Cerebellar cortex (tissue), 1 donor: ENCODE data around the gene MED22.
A peak's percentile ranks its signal among the peaks of the same experiment; 100 is the strongest.

Experiments
- DNase-seq: peaks from one replicate; pipeline ENCODE4 v3.0.0-alpha.2; 2015; ENCODE audit warnings: low spot score

MED22 gene

DNA sequence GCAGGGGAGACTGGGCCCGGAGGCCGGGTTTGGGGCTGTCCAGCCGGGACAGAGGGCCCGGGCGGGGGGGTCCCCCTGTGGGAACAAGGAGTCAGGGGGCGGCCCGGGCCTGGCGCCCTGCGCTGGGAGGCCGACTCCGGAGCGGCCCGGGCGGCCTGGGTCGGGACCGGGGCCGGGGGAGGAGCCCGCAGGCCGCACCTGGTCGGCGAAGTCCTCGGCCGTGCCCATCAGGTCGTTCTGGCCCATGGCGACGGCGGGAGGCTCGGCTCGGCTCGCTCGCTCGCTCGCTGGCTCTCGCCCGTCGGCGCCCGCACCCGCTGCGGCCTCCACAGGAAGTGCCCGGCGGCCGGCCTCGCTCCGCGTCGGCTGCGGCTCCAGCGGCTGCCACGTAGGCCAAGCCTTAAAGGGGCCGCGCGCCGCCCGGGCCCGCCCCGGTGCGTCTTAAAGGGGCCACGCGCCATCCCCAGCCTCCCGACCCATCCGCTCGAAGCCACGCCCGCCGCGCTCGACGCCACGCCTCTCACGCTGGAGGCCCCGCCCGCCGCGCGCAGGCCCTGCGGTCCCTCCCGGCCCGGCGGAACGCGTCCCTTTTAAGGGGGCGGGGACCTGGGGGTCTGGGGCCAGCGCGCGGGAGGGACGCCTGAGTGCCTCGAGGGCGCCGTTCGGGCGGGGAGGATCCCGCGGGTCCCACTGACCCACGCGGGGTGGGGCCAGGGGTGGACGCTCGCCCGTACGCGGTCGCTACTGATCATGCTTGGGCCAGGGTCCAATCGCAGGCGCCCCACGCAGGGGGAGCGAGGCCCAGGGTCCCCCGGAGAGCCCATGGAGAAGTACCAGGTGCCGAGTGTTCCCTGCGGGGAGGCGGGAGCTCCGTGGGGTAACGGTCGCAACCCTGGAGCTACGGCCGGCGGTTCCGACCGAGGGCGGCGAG is 28.1 kb upstream of the MED22 start, which contains the start of the genes STKLD1 and SURF4:
Gene STKLD1, plus strand, starts transcription at position 643 of the 931 bp plus-strand sequence. Its CDS starts 108 bp downstream, at position 751.
Gene SURF4, minus strand, starts transcription at position 337 of the 931 bp plus-strand sequence. Its CDS starts 91 bp downstream, at position 246.
- peak; percentile 94 for DNase-seq

DNA sequence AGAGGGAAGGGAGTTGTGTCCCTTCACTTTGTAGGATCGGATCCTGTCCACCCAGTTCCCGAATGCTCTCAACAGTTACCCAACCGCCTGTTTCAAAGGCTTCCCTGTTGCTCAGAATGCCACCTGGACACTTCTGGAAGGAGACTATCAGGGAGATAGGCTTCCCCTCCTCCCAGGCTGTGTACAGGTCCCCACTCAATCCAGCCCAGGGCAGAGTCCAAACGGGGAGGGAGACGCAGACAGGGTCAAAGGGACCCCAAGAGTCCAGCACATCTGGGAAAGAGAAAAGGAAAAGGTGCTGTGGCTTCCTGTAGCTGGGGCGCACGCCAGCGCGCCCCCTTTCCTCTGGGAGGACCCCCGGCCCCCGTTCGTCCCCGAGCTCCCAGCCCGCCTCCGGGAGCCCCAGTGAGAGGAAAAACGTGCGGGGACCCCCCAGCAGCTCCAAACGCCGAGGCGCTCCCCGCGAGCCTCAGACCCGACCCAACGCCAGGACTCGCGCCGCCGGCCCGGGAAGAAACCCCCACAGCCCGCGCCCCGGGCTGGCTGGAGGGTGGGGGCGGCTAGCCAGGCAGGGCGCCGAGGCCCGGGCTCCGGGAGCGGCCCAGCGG is 27.3 kb upstream of the MED22 start:
- no peak for DNase-seq

DNA sequence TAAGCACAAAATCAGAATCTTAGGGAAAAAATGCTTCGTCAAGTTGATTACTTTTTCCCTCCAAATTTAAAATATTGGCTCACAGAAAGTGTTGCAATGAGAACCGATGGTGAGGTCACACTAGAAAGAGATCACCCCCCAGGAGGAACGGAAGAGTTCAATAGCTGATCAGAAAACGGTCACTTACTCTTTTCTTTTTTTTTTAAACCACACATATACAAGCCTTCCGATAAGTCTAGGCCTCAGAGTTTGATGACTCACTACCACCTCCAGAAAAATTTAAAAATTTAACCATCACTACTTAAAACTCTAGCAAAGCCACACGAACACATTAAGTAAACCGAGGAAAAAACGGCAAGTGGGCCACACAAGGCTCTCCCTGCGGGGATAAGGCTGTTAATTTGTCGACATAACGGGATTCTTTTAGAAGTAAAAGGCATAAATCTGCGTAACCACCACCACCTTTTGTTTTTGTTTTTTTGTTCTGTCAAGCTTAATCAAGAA is 26.7 kb upstream of the MED22 start:
- no peak for DNase-seq

DNA sequence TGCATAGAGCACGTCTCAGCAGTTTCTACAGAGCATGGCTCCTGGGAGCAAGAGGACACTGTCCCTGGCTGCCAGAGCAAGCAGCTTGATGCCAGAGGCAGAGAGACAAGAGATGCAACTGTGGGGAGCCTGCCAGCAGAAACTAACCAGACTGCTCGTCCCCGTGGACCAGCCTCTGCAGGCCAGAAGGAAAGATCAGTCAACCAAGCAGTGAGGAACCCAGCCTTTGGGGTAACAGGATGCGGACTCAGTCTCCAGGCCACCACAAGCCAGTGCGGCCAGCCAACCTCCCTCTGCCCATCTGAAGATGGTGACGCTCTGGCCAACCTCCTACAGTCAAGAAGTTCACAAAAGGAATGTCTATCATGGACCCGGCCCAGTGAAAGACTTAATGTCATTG is 24.2 kb upstream of the MED22 start:
- DNase-seq: no peak

DNA sequence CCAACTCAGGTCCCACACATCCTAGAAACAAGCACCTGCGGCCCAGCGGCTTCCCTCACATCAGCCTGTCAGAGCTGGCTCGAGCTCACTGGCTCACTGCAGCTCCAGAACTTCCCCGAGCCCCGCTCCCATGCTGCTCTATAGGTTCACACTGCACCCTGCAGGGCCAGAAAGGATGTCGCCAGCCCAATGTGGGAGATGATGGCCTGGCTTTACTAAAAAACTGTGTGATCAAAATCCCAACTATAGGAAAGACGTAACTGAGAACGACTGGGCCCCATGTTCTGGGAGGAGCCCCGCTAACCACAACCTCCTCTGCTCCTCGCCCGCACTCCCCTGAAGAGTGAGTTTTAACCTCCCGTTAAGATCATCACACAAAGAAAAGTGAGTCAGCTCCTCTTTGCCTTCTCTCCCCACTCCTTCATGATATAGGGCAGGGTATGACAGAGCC is 23.4 kb upstream of the MED22 start:
- DNase-seq: no peak

DNA sequence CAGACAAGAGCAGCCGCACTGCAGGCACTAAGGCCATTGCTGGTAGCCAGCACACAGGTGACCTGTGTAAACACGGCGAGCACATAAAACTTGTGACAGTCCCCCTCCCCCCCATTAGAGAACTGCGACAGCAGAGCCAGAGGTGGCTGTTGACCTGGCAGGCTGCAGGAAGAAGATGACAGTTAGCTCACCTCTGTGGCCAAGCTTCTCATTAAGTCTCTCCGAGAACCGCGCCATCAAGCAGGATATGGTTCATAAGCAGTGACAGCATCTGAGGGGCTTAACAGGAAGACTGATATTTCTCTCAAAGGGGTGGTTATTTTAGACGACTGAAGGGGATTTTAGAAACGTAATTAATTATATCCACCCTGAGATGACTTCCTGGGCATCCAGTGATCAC is 22.8 kb upstream of the MED22 start:
- DNase-seq: no peak

DNA sequence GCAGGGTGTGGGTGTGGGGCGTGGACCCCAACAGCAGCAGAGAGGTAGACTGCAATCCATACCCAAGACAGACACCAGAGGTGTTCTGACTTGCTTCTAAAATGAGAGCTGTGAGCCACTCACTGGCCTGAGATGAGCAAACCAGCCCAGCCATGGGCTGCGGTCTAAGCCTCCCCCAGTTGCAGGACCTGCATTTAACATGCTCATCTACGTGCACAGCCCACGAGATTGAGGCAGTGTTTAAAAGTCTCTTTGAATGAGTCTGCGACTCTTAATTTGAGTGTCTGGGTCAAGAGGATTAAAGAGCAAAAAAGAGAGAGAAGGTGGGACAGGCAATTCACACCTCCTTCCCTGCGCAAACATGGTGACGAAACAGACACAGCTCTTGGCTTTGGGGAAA is 22.0 kb upstream of the MED22 start:
- no peak for DNase-seq

DNA sequence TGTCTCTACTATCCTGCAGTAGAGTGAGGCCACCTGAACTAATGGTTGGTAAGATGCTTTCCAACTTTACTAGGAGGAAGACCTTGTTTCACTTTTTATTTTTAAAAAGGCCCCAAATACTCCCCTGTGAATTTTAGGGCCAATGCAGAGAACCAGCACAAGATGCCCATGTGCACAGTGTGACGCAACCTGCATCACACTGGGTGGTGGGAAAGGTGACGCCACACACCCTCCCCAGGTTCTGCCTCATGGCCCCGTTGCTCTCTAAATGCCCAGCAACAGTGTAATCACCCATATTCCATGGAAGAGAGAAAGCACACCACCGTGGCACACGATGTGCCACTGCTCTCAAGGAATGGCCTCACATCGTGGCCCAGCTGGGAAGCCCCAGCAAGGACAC is 21.5 kb upstream of the MED22 start:
- DNase-seq: no peak

DNA sequence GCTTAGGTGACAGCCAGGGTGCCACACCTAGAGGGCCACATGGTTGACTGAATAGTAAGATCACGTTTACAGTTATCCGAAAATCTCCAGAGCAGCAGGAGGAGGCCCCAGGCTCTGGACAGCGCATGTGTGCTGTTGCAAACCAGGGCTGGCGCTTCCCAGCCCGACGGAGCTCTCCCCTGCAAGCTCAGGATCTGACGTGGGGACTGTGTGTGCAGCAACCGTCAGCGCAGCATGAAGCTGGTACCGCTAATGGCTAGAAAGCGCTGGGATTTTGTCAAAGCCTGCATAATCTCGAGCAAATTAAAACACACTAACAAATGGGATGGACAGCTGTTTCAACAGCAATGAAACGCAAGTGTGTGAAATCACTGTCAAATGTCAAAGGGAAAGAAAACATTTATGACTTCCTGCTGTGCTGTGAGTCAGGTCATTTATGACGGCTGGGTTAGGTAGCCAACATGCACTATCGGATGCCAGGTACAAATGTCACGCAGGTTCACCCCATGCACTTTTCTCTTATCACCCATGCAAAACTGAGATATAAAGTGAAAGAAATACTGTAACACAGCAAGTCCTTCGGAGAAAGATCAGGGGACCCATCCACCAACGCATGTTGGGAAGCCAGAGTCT is 20.4 kb upstream of the MED22 start:
- DNase-seq: peak; percentile 61

DNA sequence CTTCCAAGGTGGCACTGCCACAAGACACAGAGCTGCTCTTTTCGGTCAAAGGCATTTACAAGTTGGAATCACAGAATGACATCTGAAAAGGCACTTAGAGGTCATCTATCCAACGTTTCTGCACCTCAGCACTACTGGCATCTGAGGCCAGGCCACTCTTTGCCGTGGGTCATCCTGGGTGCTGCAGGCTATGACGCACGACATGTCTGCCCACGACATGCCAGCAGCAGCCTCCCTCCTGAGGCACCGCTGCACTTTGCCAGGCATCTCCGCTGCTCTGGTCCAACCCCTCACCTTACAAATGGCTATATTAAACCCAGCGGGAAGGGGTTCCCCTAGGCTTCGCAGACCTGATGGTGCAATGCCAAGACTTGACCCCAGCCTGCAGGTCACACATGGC is 19.8 kb upstream of the MED22 start:
- DNase-seq: no peak

DNA sequence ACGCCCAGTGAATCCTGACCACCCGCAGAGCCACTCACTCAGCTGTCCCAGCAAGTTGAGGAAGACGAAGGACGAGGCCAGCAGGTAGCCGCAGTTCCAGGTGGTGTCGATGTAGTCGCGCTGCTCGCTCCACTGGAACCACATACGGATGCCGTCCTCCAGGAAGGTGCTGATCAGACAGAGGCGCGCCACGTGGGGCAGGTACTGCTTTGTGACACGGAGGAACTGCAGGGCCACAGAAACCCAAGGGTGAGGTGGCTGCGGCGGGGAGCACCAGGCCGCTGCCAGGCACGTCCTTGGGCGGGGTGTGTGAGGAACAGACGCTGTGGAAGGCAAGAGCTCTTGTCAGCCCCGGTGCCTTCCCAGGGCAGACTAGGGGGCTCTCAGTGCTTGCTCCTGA is 19.3 kb upstream of the MED22 start:
- DNase-seq: no peak

DNA sequence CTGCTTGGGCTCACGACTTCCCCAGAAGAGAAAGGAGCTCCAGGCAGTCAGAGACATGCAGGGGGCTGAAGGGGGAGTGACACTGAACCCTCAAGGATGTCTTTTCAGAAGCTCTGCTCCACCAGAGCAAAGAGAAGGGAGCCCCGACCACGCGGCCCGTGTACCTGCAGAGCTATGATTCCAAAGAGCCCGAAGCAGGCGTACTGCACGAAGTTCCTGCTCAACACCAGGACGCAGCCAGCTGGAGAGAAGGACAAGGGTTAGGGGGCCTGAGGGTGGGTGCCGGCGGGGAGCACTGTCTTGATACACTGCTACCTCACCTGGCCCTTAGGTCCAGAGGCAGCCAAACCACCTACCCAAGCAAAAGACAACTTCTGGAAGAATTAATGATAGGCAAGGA is 18.5 kb upstream of the MED22 start:
- DNase-seq: no peak

DNA sequence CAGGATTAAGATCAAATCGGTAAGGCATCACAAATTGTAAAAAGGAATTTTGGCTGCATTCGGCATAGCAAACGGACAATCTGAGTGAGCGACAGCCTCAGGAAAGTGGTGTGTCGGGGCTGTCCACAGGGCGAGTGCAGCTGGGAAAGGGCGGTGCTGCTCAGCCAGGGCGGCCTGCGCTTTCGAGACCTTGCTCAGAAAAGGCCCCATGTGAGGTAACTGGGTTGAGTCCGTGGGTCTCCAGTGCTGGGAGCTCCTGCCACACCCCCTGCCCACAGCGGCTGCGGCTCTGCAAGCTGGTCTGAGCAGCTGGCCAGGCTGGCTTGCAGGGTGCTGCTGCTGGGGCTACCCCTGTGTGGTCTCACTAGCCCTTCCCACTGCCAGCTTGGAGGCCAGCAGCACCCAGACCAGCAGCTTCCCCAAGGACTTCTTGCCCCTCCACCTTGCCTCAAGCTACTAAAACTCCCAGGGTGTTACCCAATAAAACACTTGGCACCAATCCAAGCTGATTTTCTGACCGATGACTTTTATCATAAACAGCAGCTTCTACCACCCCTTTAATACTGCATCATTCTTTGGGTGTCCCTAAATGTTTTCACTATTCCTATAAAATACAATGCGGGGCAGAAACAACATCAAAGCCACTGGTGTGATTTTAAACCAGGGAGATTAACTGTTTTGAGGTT is 14.6 kb upstream of the MED22 start:
- DNase-seq: no peak

DNA sequence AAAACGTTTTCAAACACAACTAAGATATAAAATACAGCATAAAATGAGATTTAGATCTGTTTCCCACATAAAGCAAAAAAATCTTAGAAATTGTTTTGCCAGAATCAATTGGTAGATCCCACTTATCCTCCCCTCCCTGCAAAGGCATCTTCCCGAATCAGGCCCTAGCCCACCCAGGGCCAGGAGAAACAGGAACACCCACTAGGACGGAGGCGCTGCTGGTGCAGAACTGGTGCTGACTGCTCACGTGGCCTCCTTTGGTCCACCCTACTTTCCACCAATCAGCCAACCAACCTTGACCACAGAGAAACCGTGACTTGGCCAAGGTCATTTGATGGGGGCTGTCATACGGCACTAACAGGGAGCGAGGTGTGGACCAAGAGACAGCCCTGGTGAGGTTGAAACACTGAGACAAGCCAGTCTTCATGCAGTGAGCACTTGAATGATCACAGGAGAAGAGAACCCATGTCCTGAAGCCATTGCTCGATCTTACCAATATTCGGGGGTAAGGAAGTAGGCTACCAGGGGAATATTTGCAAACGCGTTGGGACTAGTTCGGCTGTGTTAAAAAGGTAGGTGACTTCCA is 13.7 kb upstream of the MED22 start:
- no peak for DNase-seq

DNA sequence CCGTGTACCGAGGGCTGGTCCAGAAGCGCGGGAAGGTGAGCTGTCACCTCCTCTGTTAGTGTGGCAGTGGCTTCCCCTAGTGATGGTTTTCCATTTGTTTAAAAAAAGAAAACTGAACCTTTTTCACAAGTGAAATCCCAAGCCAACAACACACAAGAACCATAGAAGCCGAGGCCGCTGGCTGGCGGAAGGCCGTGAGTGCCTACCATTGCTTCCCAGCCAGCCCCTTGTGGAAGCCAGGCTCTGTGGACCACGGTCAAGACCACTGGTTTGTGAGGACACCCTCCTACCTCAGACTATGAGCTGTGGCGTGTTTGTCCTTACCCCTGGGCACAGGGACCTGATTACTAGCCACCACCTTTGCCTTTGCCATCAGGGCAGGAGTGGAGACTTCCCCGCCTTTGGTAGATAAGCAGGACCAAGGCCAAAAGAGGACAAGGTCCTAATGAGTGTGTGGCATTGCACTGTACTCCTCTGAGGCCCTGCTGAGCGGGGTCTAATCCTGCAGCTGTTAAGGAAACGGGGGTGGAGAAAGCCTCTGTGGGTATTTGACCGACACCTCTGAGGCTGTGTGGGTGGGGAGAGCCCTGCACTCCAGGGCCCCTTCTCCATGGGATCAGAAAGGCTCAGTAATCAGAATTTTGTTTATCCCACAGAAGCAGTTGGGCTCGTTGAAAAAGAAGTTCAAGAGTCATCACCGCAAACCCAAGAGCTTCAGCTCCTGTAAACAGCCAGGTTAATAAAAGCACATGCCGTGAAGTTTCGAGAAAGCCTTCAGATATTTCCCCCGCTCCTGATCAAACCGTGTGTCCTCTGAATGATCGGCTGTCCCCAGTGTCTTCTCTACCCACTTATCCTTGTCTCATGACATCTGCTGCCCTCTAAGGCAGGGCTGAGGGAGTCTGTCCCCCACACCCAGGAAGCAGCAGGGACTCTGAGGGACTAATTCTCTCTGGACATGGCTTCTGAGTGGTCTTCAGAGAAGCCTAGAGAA is 12.8 kb upstream of the MED22 start:
- DNase-seq: no peak

DNA sequence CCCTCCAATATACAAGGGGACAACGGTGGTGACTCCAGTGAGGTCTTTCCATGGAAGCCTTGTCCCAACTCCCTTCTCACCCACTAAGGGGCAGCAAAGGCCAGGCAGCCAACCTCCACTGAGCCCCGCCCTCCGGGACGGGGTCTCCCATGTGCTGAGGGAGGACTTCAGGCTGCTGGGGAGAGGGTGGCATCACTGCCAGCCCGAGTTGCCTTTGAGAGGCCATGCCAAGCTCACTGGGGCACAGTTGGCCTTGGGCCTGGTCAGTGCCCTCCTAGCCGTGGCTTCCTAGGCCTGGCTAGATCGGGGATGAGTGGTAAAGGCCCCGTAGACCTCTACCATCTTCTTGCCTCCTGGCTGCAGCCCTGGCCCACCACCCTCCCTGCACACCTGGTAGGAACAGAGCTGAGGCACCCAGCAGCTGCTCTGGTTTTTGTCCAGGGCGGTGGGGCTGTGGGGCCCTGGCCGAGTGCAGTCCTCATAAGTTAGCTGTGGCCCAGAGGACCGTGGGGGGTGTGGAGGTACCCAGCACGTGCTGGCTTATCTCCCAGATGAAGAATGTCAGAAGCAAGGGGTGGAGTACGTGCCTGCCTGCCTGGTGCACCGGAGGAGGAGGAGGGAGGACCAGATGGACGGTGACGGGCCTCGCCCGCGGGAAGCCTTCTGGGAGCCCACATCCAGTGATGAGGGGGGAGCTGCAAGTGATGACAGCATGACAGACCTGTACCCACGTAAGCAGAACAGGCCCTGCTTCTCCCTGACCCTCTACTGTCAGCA is 11.7 kb upstream of the MED22 start:
- DNase-seq: peak; percentile 73

DNA sequence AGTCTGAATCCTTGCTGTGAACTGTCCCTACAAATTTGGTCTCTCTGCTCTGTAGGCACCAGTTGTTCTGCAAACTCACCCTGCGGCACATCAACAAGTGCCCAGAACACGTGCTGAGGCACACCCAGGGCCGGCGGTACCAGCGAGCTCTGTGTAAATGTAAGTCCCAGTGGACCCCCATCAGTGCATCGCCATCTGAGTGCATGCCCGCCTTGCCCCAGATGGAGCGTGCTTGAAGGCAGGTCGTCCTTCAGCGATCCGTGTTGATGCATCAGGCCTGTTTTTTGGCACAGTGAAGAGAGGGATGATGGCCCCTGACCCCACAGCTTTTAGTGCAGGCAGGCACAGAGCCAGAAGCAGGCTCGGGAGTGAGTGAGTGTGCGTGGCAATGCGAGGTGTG is 9.7 kb upstream of the MED22 start:
- DNase-seq: no peak

DNA sequence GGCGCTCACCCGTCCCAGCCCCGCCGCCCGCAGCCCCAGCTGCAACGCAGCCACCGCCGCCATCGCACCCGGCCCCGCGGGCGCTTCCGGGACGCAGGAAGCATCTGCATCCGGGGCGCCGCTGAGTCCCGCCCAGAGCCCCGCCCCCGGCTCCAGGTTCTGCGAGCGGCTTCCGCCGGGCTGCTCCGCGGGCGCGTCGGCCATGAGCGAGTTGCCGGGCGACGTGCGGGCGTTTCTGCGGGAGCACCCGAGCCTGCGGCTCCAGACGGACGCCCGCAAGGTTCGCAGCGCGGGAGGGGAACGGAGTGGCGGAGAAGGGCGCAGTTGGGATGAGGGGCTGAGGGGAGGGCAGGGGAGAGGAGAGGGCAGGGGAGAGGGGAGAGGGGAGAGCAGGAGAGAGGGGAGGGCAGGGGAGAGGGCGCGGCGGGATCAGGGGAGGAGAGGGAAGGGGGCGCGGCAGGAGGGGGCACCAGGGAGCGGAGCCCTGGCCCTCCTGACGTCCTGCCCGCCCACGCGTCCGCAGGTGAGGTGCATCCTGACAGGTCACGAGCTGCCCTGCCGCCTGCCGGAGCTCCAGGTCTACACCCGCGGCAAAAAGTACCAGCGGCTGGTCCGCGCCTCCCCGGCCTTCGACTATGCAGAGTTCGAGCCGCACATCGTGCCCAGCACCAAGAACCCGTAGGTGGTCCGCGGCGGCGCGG is 8.6 kb upstream of the MED22 start, which contains the start of the genes SURF1 and SURF2:
Gene SURF1, minus strand, starts transcription at position 97 of the 701 bp plus-strand sequence. Its CDS starts 34 bp downstream, at position 63.
Gene SURF2, plus strand, starts transcription at position 160 of the 701 bp plus-strand sequence. Its CDS starts 43 bp downstream, at position 203.
- DNase-seq: peak; percentile 81
